GM21423 (cell line): ENCODE data around the gene SLC17A1.

Experiments used
- ATAC-seq: cut with Tn5 transposase; IDR thresholded peaks from one replicate; pipeline ENCODE4 v1.9.1; 2021; ENCODE audit warnings: mild to moderate bottlenecking, moderate library complexity; ENCODE audit not compliant: unreplicated experiment

The SLC17A1 gene

GRCh38 chr6:25833136-25833535 lies 1.3 kb upstream of the SLC17A1 start:
- no peak for ATAC-seq

DNA sequence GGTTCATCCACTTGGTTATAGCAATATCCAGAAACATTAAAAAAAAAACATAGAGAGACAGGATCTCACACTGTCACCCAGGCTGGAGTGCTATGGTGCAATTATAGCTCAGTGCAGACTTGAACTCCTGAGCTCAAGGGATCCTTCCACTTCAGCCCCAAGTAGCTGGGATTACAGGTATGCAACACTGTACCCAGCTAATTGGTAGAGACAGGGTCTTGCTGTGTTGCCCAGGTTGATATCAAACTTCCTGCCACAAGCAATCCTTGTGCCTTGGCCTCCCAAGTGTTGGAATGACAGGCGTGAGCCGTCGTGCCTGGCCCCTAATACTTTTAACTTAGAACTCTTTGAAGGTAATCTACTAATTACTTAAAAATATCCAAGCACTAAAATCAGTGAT lies 818 bp upstream of the SLC17A1 start:
- no peak for ATAC-seq

DNA sequence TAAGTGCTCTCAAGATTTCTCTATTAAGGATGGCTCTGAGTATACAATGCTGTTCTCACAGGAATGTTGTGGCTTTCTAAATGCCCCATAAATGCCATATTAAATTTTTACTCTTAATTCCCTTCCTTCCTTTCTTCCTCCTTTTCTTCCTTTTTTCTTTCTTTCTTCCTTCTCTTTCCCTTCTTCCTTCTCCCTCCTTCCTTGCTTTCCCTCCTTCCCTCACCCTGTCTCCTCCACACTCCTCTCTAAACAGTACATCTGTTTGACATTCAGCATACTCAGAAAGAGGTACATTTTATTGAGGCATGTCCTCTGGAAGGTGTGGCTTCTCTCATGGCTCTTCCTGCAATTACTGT lies 433 bp upstream of the SLC17A1 start:
- no peak for ATAC-seq

DNA sequence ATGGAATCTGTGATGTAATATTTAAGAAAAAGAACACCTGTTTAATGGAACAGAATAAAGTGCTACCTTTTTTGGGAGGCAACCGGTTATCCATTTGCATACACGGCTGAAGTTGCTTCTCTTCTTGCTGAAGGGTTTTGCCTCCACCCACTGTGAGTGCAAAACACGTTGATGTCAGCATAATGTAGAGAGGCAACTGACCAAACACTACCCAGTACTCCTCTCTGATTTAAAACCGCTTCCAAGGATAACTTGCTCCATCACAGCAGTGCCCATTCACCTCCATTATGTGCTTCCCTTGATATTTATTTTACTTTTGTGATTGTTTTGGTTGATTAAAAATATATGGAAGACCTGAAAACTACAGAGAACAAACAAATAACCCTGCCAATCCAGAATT lies 1.4 kb downstream of the SLC17A1 start:
- no peak for ATAC-seq

GRCh38 chr6:25829375-25829774 lies 2.5 kb downstream of the SLC17A1 start:
- no peak for ATAC-seq

- no peak for ATAC-seq
These were observed 10.5 kb downstream of the SLC17A1 start for GRCh38 chr6:25821341-25821740.

DNA sequence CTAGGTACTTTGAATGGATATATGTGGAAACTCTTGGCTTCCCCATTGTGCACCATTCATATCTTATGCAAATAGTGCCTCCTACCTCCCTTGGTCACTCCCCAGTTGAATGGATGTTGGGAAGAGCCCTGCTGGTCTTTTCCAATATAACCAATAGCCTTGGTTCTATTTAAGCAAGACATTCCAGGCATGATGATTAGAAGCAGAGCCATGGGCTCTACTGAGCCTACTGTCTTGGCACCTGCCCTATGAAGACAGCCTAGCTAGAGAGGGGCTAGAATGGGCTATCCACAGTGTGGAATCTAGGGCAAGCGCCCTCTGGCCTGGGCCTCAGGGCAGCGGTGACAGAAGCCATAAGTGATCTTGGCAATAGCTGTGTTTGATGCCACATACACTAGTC lies 15.6 kb downstream of the SLC17A1 start:
- ATAC-seq = no peak

DNA sequence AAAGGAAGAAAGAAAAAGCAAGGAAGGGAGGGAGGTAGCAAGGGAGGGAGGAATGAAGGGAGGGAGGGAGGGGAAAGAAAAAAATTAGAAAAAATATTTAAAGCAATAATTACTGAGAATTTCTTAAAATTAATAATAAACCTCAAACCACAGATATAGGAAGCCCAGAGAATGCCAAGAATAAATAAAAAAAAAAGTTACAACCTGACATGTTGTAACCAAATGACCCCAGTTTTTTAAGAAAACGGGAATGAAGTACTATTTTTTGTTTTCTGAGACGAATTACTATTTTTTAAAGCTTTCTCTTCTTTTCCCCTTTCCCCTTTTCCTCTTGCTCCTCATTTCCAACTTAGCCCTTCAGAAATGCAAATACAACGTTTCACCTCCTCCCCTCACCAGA lies 16.7 kb downstream of the SLC17A1 start:
- ATAC-seq = no peak

- no peak for ATAC-seq
These were observed 27.0 kb downstream of the SLC17A1 start for GRCh38 chr6:25804804-25805203.

DNA sequence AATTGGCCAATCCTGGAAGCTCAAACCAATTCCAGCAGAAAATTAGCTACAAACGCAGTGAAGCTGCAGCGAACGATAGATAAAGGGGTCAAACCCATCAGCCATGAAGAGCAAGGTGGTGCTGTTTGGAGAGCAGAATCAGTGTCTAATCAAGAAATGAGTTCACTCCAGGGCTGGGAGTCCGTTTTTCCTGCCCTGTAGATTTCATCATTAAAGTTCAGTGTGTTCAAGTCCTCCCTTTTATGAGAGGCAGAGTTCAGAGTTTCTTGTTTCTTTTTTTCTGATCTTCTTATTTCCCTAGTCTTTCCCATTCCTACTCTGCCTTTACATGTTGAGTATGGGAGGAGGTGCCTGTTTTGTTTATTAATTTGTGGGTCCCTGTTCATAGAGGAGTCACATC lies 30.4 kb downstream of the SLC17A1 start:
- ATAC-seq = no peak

- ATAC-seq = no peak
These were observed 37.1 kb downstream of the SLC17A1 start for GRCh38 chr6:25794784-25795183.

DNA sequence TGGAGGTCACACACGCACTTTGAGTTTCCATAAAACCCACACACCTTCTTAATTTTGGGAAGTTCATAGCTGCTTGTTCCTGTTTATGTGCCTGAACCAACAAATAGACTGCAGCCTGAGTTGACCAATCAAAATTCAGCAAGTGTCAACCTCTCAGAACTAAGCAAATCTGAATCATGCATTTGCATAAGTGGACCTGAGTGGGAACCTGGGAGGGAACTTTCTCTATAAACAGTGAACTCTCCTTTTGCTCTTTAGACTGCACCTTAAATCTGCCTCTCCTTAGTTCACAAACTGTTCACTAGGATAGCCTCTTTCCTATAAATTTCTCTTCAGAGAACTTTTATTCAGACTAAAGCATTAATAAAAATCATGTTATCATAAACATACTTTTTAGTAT lies 37.9 kb downstream of the SLC17A1 start:
- ATAC-seq = no peak

GRCh38 chr6:25792016-25792415 lies 39.8 kb downstream of the SLC17A1 start:
- ATAC-seq = no peak

DNA sequence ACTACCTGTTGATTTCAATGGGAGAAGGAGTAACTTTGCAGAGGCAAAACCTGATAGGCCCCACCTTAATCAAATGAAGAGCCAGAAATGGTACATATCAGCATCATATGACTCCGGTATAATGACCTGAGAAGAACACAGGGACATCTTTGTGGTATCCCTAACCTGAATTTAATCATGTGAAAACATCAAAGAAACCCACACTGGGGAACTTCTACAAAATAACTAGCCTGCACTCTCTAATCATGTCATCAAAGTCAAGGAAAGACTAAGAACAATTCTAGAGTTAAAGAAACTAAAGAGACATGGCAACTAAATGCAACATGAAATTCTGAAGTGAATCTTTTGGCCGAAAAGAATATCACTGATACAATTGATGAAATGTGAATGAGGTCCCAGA lies 42.4 kb downstream of the SLC17A1 start:
- ATAC-seq = no peak

DNA sequence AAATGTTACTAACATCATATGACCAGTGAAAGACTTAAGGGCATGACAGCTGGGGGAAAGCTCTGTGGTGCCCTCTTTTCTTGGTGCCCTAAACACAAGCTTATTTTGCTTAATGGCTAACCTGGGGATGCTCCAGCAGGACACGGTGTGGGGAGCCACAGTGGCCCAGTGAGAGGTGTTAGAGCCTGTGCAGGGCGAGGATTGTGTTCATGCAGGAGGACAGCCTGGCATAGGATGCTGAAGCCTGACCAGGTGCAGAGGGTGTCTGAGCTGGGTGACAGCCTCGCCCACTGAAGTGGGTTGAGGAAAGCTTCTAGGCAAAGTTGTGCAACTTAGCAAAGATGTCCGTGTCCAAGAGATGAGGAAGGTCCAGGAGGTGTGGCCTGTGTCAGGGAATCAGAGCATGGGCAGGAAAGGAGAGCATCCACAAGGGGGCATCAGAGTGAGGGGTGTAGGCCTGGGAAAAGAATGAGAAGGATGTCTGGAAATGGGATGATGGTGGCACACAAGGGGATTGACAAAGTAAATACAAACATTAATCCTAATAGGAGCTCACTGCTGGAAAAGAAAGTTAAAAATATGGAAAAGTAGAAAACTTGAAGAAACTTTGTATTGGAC lies 43.4 kb downstream of the SLC17A1 start:
- ATAC-seq = no peak

DNA sequence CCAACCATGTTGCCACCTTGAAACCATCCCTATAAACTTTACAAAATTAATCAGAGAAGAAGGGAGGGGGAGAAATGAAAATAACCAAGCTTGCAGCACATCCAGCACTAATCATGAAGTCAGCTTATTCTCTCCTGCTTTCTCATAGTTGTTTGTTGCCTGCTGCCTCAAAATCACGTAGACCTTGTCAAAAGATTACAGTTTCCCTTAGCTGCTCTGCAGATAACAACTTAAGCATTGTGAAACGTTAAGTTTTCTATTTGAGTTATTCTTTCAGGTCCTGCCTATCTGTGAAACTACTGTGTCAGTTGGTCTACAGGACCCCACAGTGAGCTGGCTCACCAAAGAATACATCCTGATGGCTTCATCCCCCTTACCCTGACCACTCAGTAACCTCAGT lies 44.4 kb downstream of the SLC17A1 start:
- ATAC-seq = no peak

DNA sequence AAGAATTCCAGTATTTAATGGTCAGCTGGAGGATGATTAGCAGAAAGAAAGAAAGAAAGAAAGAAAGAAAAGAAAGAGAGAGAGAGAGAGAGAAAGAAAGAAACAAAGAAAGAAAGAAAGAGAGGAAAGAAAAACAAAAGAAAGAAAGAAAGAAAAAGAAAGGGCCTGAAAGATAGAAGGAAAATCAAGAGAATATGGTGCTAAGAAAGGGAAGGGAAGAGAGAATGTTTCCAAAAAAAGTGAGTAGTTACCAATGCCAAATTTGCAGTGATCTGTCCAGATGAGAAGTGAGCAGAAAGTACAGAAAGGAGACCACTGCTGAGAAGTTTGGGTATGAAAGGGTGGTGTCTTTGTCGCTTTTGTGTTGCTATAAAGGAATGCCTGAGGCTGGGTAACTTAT lies 50.7 kb downstream of the SLC17A1 start:
- ATAC-seq = no peak

GRCh38 chr6:25777856-25778649 lies 53.8 kb downstream of the SLC17A1 start:
- ATAC-seq = no peak

GRCh38 chr6:25777031-25777430 lies 54.8 kb downstream of the SLC17A1 start:
- ATAC-seq = no peak

GRCh38 chr6:25774120-25774715 lies 57.6 kb downstream of the SLC17A1 start:
- ATAC-seq = no peak

GRCh38 chr6:25769983-25770382 lies 61.9 kb downstream of the SLC17A1 start:
- no peak for ATAC-seq

GRCh38 chr6:25768566-25768965 lies 63.3 kb downstream of the SLC17A1 start:
- no peak for ATAC-seq
